Smooth muscle cell (in vitro differentiated cells): ENCODE measurements around the gene FHL2. TPM values are rescaled to one million over a fixed set of nuclear protein-coding genes. Genes with fewer than 3 reads are reported as not detected.
A peak's percentile ranks its signal among the peaks of the same experiment; 100 is the strongest.

Source experiments
- DNase-seq: peaks from one replicate; lab custom pipeline; 2025; ENCODE audit not compliant: unreplicated experiment; lab: John Stamatoyannopoulos, UW
- H2AFZ ChIP-seq: fragments of 200-600 bp; sonication (generic); 2 replicates; pipeline ENCODE4 v1.6.0; 2016; ENCODE audit warnings: antibody characterized with exemption, low read depth, mild to moderate bottlenecking
- H3F3A ChIP-seq: fragments of 200-600 bp; sonication (generic); 2 replicates; pipeline ENCODE4 v1.6.0; 2017; ENCODE audit warnings: antibody characterized with exemption, low read depth
- H3K27ac ChIP-seq: fragments of 200-600 bp; sonication (generic); 2 replicates; pipeline ENCODE4 v1.5.1; 2016; ENCODE audit warnings: low read depth, mild to moderate bottlenecking
- H3K27me3 ChIP-seq: fragments of 200-600 bp; sonication (generic); 2 replicates; pipeline ENCODE4 v1.6.1; 2016; ENCODE audit warnings: low read depth, mild to moderate bottlenecking
- H3K36me3 ChIP-seq: fragments of 200-600 bp; sonication (generic); 2 replicates; pipeline ENCODE4 v1.5.1; 2016; ENCODE audit warnings: low read depth
- H3K4me1 ChIP-seq: fragments of 200-600 bp; sonication (generic); 2 replicates; pipeline ENCODE4 v1.5.1; 2016; ENCODE audit warnings: low read depth
- H3K4me2 ChIP-seq: fragments of 200-600 bp; sonication (generic); 2 replicates; pipeline ENCODE4 v1.6.0; 2016; ENCODE audit warnings: mild to moderate bottlenecking
- H3K4me3 ChIP-seq: fragments of 200-600 bp; sonication (generic); 2 replicates; pipeline ENCODE4 v1.5.1; 2016; ENCODE audit warnings: mild to moderate bottlenecking
- H3K79me2 ChIP-seq: fragments of 200-600 bp; sonication (generic); 2 replicates; pipeline ENCODE4 v1.6.0; 2016; ENCODE audit warnings: low read depth, mild to moderate bottlenecking
- H3K9ac ChIP-seq: fragments of 200-600 bp; sonication (generic); 2 replicates; pipeline ENCODE4 v1.6.0; 2016; ENCODE audit warnings: low read depth
- H3K9me3 ChIP-seq: fragments of 200-600 bp; sonication (generic); replicated peaks from 2 replicates; pipeline ENCODE4 v1.5.1; 2016; ENCODE audit warnings: low read depth
- H4K20me1 ChIP-seq: fragments of 200-600 bp; sonication (generic); 2 replicates; pipeline ENCODE4 v1.6.0; 2016; ENCODE audit warnings: low read depth
- CTCF ChIP-seq: fragments of 200-600 bp; sonication (generic); IDR thresholded peaks from 2 replicates; pipeline ENCODE4 v1.5.1; 2017; ENCODE audit warnings: borderline replicate concordance, mild to moderate bottlenecking, antibody characterized with exemption; ENCODE audit not compliant: insufficient read depth, poor library complexity, severe bottlenecking
- WGBS: methylation state at CpG from one replicate; pipeline ENCODE4 v1.1.7; 2016; ENCODE audit warnings: low lambda C conversion rate; 5-methylcytosine and 5-hydroxymethylcytosine counted together
- polyA plus RNA-seq: library from polyadenylated mRNA; unstranded; fragments of >200 nt; fragmentation: Nextera tagmentation; extraction: Ambion mirVana; gene quantifications from 2 replicates; pipeline ENCODE4 v1.2.1, GENCODE V29; 2016
- total RNA-seq: library from RNA; depleted of rRNA; stranded (reverse); fragments of >200 nt; gene quantifications from 2 replicates; pipeline ENCODE4 v1.2.3, GENCODE V29; 2014

Gene FHL2
- total and polyA plus RNA-seq, 2 experiments from 2014 or later, result 64.1 to 98.0 TPM

- no peak overlapping the region for H2AFZ ChIP-seq
These were observed 19.9 kb downstream of the FHL2 start for GRCh38 chr2:105378921-105379383.

GRCh38 chr2:105378276-105378840 lies 20.5 kb downstream of the FHL2 start:
- H3K79me2 ChIP-seq, result peaks cover 8% of the 10 kb centered on the region
- peaks cover 71% of the 10 kb centered on the region for H4K20me1 ChIP-seq
- DNase-seq, result no peak
- peaks cover 9% of the 10 kb centered on the region for H3F3A ChIP-seq
- no peak overlapping the region for H3K4me2 ChIP-seq
- 81% methylated on average over 12 of the region's 12 CpGs for WGBS
- H3K36me3 ChIP-seq, result peaks cover 9% of the 10 kb centered on the region
- no peak overlapping the region for H2AFZ ChIP-seq
- no peaks in the 10 kb centered on the region for H3K27me3 ChIP-seq
- no peaks in the 10 kb centered on the region for H3K9me3 ChIP-seq
- H3K9ac ChIP-seq, result no peak overlapping the region
- TF ChIP-seq CTCF, result no peak
- H3K4me3 ChIP-seq, result no peak overlapping the region
- no peaks in the 10 kb centered on the region for H3K4me1 ChIP-seq
- H3K27ac ChIP-seq, result peak overlapping the region; percentile 25

More at GRCh38 chr2:105378921-105379383, 19.9 kb downstream of the FHL2 start:
- TF ChIP-seq CTCF, result no peak
- H3K27me3 ChIP-seq, result no peaks in the 10 kb centered on the region
- WGBS, result 90% methylated on average over 4 of the region's 4 CpGs
- H3F3A ChIP-seq, result peaks cover 9% of the 10 kb centered on the region
- no peak overlapping the region for H3K4me2 ChIP-seq
- peaks cover 71% of the 10 kb centered on the region for H4K20me1 ChIP-seq
- H3K4me3 ChIP-seq, result no peak overlapping the region
- no peak for DNase-seq
- peak overlapping the region; percentile 24 for H3K27ac ChIP-seq
- H3K36me3 ChIP-seq, result peaks cover 15% of the 10 kb centered on the region
- no peak overlapping the region for H3K9ac ChIP-seq
- no peaks in the 10 kb centered on the region for H3K4me1 ChIP-seq
- no peaks in the 10 kb centered on the region for H3K9me3 ChIP-seq
- H3K79me2 ChIP-seq, result peaks cover 12% of the 10 kb centered on the region

- Histone ChIP-seq H2AFZ (no peak overlapping the region), H3K4me1 (no peaks in the 10 kb centered on the region), H3K9ac (no peak overlapping the region), H3K79me2 (peaks cover 4% of the 10 kb centered on the region), H4K20me1 (peaks cover 71% of the 10 kb centered on the region), H3K9me3 (no peaks in the 10 kb centered on the region), H3K27ac (peak overlapping the region; percentile 25), H3K27me3 (no peaks in the 10 kb centered on the region), H3K4me3 (no peak overlapping the region), H3K4me2 (no peak overlapping the region), H3K36me3 (peaks cover 4% of the 10 kb centered on the region), H3F3A (peaks cover 9% of the 10 kb centered on the region)
- TF ChIP-seq CTCF, result no peak
- WGBS, result 93% methylated on average over 3 of the region's 3 CpGs
- no peak for DNase-seq
These were observed 21.0 kb downstream of the FHL2 start for GRCh38 chr2:105377871-105378270.

- H3K27me3 ChIP-seq, result no peaks in the 10 kb centered on the region
- no peaks in the 10 kb centered on the region for H3K36me3 ChIP-seq
- peaks cover 73% of the 10 kb centered on the region for H4K20me1 ChIP-seq
- no peaks in the 10 kb centered on the region for H3K4me1 ChIP-seq
- no peak overlapping the region for H3K27ac ChIP-seq
- TF ChIP-seq CTCF, result no peak
- peaks cover under 1% of the 10 kb centered on the region for H3F3A ChIP-seq
- no peak overlapping the region for H2AFZ ChIP-seq
- H3K9ac ChIP-seq, result no peak overlapping the region
- H3K4me3 ChIP-seq, result no peak overlapping the region
- H3K9me3 ChIP-seq, result no peaks in the 10 kb centered on the region
- H3K4me2 ChIP-seq, result no peak overlapping the region
- no peak for DNase-seq
- 79% methylated on average over 5 of the region's 5 CpGs for WGBS
- H3K79me2 ChIP-seq, result peaks cover 4% of the 10 kb centered on the region
These were observed 22.0 kb downstream of the FHL2 start for GRCh38 chr2:105376789-105377240.
